Gastroesophageal sphincter (tissue), 3 donors: ENCODE data around the gene HYAL2.

Experiments used
- CTCF ChIP-seq, 4 experiments: fragments of 200-600 bp in 2 of 4; fragments of 450-650 bp in 2 of 4; sonication (generic) in 1 of 4; IDR thresholded peaks; one replicate each; pipeline ENCODE4 v1.5.1; 2017 to 2019; ENCODE audit warnings: antibody characterized with exemption in 4 of 4, mild to moderate bottlenecking in 2 of 4, moderate library complexity in 2 of 4
- EP300 ChIP-seq: sonication (generic); formaldehyde crosslinking; IDR thresholded peaks from one replicate; pipeline ENCODE4 v1.6.1; 2017; ENCODE audit warnings: antibody characterized with exemption, mild to moderate bottlenecking
- POLR2A ChIP-seq, 2 donors: fragments of 450-650 bp; IDR thresholded peaks; one replicate each; pipeline ENCODE4 v1.6.1; 2017; ENCODE audit warnings: antibody characterized with exemption in 2 of 2, mild to moderate bottlenecking in 2 of 2, moderate library complexity in 1 of 2

GRCh38 chr3:50338965-50339364 lies 16.4 kb upstream of the HYAL2 start:
- TF ChIP-seq CTCF (IDR thresholded peaks at IDR 0.05), result no peak
- no peak for TF ChIP-seq EP300
- TF ChIP-seq POLR2A (IDR thresholded peaks at IDR 0.05), result no peak
